GM12872 (cell line): ENCODE results near the gene WDR27.

Source experiments
- TF ChIP-seq, protein P1 (sequence below): IDR thresholded peaks from 3 replicates; pipeline ENCODE4 v1.5.1; 2011; ENCODE audit warnings: low read depth, mild to moderate bottlenecking, low read length, moderate library complexity; ENCODE audit not compliant: insufficient read depth

The WDR27 gene

DNA sequence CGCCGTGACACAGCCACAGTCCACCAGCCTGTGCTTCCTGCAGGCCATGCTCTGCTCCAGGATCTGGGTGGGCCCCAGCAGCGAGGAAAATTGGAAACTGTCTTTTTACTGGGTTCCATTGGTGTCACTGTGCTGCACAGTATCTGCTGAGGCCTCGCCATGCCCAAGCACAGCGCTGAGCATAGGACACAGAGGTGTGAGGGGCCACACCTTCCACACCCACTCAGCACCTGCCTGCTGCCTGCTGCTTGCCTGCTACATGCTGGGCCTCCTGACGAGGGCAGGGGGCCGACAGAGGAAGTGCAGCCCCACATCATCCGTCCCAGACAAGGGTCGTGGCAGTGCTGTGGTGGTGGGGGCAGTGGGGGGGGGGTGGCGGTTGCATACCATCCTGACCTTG is 275.2 kb downstream of the WDR27 start:
- TF ChIP-seq, protein P1, sequence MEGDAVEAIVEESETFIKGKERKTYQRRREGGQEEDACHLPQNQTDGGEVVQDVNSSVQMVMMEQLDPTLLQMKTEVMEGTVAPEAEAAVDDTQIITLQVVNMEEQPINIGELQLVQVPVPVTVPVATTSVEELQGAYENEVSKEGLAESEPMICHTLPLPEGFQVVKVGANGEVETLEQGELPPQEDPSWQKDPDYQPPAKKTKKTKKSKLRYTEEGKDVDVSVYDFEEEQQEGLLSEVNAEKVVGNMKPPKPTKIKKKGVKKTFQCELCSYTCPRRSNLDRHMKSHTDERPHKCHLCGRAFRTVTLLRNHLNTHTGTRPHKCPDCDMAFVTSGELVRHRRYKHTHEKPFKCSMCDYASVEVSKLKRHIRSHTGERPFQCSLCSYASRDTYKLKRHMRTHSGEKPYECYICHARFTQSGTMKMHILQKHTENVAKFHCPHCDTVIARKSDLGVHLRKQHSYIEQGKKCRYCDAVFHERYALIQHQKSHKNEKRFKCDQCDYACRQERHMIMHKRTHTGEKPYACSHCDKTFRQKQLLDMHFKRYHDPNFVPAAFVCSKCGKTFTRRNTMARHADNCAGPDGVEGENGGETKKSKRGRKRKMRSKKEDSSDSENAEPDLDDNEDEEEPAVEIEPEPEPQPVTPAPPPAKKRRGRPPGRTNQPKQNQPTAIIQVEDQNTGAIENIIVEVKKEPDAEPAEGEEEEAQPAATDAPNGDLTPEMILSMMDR: no peak

DNA sequence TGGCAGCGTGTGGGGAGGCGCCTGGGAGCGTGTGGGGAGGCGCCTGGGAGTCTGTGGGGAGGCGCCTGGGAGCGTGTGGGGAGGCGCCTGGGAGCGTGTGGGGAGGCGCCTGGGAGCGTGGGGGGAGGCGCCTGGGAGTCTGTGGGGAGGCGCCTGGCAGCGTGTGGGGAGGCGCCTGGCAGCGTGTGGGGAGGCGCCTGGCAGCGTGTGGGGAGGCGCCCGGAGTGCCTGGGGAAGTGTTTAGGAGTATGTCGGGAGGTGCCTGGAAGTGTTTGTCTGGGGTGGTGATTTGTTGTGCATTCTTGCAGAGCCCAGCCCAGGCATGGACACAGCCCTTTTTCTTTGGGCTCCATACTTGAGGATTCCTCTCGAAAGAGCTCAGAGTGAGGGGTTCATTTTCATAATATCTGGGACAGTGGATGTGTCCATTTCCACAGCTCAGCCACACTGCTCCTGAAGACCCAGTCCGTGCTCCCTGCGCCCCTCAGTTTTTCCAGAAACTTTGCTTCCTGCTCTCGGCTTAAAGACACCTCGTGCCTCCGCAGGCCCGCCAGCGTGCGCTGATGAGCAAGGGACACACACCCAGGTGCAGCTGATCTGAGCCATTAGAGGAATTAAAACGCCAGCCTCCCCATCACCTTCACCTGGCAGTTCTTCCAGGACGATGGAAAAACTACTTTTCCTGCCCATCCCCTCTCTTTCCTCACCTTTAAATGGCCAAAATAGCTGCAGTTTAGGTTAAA is 276.0 kb downstream of the WDR27 start:
- TF ChIP-seq, protein P1: no peak

DNA sequence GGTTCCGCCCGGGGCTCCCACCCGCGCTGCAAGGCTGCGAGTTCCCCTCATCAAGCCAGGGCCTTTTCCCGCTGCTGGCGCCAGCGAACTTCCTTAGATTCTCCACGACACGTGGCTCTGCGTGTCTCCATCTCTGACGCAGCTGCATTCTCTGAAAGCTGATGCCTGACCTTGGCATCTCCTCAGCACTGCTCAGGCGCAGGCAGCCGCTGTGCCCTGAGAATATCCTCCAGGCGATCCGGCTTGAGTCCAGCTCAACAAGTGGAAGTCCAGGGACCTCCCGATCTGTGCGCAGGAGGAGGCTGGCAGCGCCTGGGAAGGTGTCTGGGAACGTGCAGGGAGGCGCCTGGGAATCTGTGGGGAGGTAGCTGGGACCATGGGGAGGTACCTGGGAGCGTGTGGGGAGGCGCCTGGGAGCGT is 277.0 kb downstream of the WDR27 start:
- TF ChIP-seq, protein P1: no peak

DNA sequence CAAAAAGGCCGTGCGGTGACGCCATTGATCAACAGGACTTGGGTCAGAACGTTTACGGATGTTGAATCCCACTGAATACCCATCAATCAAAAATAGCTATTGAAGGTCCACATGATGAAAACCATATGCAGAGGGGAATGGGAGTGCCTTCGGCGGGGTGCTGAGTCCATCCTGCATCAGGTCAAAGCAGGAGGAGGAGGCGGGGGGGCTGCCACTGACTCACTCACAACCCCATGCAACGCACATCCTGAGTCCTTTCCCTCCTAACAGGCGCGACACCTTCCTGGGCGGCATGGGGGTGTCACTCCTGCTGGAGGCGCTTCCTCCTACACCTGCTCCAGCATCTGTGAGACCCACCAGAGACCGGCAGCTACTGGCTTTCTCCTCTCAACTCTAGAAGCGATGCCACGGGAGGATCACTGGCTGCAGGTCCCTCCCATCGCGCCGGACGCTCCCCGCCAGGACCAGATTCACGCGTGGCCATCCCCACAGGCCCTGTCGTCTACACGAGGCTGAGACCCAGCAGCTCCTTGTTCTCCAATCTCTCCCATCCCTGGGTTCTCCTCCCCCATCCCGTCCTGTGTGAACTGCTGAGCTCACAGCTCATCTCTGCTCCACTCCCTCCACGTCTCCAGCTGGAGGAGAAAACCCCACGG is 277.6 kb downstream of the WDR27 start:
- TF ChIP-seq, protein P1: no peak

DNA sequence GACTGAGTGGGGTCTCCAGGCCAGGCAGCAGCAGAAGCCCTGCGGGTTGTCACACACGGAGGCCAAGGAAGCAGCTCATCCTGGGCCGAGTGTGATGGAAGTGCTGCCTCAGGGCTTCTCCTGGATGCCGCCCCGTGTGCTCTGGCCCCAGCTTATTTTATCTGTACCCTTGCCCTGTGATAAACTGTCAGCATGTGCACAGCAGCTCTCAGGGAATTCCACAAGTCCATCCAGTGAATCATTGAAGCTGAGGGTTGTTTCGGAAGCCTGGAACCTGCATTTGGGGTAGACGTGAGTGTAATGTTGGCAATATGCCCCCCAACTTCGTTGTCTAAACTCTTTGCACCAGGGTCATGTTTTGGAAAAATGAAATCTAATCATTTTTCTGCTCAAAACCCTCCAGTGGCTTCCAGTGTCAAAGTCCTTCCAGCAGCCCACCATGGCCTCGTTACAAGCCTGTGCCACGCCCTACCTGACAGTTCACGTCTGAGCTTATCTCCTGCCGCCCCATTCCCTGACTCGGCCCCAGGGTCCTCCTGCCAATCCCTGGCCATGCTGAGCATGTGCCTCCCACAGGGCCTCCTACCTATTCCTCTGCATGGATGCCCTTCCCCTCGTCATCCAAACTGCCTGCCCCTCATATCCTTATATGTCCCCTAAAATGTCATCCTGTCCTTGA is 280.1 kb downstream of the WDR27 start:
- TF ChIP-seq, protein P1: no peak

DNA sequence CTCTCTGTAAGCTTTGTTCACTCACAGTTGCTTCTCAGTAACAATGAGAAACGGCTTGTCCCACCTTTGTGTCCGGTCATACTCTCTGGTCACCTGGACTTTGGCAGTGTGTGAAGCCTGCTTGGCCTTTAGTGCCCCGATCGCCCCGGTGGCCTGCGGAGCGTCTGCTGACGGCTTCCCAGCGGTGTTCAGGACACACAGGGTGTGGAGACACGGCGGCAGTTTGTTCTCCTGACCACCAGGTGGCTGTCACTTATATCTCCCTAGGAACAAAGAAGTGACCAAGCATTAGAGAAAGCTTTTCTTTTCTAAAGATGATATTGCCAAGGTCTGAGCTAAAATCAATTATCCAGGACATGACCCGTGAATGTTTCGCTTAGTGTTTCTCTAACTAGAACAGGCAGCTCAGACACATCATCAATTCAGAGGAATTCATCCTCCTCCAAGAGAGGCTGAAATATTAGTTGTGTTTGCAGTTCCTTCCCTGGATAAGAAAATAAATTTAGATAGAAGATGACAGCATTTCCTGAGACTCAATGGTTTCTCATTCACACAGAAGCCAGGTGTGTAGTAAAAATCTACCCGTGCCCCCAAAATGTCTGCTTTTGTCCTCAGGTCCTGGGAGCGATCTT is 280.8 kb downstream of the WDR27 start:
- TF ChIP-seq, protein P1: no peak

DNA sequence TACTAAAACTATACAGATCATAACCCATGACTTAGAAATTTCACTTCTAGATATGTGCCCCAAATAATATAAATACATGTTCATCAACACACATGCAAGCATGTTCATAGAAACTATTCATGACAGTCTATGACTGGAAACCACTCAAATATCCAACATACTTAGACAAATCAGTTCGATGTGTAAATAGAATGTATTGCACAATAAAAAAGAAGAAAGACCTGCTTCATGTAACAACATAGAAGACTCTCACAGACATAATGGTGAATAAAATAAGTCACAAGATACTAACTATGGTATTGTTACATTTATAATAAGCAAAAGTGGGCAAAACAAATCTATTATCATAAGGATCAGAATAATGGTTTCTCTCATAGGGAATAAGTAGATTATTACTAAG is 284.7 kb downstream of the WDR27 start:
- TF ChIP-seq, protein P1: no peak
